HG02884 (cell line): ENCODE results near the gene CCDC82.

Source experiments
- ATAC-seq: cut with Tn5 transposase; IDR thresholded peaks from one replicate; pipeline ENCODE4 v1.9.1; 2021; ENCODE audit warnings: mild to moderate bottlenecking, moderate library complexity; ENCODE audit not compliant: unreplicated experiment

CCDC82 gene

DNA sequence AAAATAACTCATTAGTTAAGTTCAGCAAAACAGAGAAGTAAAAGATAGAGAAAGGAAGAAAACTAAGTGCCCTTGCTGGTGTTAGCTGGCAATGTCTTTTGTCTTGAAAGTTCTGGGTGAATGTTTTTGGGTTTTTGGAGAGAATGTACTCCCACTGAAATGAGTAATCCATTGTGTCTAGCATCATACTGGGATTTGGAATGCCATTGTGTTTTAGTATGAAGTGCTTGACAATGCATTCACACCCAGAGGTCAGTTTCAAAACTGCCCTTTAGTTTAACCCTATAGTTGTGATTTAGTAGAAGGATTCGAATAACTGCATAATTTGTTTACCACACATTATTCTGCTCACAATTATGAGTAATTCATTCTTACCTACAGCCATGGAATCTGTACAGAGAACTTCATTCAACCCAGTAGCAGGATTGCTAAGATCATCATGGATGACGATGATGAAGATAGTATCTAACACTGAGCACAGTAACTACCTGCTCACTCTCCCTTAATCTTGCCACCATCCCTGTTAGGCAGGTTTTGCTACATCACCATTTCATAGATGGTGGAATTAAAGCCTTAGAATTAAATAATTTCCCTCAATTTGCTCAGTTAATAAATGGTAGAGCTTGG, 80.6 kb downstream of the CCDC82 start:
- ATAC-seq, result no peak

DNA sequence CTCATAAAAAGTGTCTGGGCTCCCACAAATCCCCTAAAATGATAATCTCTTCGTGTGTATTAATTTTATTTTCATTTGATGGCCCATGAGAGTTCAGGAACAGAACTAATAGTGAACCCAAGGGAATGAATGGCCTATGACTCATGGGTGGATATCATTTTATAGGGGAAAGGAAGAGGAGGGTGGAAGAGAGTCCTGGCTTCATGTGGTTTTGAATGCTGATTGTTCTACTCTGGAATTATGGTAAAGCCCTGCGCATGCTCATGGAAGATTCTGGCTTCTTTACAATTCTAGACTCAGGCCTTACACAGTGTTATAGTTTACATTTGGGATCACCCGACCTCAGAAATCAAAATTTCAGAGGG, 82.0 kb downstream of the CCDC82 start:
- no peak for ATAC-seq

DNA sequence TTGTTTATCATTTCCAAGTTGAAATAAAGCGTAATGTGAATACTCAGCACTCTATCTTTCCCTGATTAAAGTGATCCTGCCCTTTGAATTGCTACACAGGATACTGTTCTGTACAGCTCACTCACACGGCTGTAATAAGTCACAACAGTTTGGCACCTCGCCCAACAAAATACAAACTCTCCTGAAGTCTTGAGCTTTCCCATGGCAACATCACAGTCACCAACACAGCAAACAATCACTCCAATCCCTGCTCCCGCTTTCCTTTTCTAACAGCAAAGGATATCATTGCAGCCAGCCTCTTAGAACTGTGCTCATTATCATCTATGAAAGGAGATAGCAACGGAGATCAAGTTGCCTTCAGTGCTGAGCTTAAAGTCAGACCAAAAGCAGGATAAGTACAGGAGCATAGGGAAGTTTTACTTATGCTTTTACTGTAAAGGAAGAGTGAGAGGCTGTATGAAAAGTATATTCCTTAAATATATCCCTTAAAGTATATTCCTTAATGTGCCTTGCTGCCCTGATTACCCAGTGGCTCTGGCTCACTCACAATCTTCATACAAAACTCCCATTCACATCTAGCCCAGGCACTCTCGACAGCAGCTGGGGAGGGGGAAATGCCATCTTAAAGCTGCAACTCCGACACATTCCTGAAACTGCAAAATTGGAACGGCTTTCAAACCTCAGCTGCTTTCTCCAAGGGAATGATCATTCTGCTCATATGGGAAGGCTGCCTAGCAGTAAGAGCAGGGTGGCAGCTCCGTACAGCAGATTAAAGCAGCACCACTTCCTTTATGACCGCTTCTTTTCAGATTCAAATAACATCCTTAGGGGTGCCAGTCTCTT, 82.6 kb downstream of the CCDC82 start:
- no peak for ATAC-seq

DNA sequence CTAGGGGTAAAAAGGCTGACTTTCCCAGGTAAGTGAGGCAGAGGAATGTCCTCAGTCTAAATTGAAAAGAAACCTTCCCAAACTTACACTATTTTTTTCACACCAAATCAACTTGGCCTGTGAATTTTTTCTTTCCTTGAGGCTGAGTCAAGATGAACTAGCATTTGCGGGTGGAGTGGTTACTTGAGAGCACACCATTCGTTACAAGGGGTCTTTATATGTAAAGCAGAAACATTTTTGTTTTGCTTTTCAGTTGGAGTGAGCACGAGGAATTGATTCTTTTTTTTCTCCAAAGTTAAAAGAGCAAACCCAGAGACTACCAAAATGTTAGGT, 83.1 kb downstream of the CCDC82 start:
- ATAC-seq, result no peak

DNA sequence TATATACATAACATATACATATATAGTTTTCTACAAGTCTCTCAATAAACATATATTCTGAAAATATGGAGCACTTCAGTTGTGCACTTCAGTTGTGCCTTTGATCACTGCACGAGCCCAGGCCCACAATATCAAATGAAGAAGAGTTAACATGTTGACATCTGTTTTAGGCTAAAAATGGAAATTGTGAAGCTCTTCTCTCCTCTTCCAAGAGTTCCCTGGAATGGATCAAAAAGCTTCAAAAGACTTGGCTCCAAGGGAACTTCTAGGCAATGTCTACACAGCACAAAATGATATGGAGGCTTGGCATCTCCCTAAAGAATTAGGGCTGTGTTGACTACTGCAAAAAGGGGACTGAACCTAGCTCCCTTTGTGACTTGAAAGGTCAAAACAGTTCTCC, 83.6 kb downstream of the CCDC82 start:
- no peak for ATAC-seq

DNA sequence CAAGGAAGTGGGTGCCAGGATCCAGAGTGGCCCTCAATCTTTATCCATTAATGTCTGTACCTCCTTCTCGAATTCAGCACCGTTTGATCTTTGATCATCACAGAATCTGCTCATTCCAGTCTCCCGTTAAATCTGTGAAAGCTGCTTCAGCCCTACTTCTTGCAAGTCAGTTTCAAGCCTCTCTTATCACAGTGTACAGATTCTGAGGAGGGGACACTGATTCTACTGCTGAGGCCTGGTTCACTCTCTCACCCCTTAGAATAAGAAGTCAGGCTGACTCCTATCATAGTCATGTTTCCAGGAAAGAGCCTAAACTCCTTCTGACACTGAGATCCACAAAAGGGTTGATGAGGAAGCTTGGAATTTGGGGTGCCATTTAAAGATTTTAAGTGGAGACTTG, 85.7 kb downstream of the CCDC82 start:
- no peak for ATAC-seq

DNA sequence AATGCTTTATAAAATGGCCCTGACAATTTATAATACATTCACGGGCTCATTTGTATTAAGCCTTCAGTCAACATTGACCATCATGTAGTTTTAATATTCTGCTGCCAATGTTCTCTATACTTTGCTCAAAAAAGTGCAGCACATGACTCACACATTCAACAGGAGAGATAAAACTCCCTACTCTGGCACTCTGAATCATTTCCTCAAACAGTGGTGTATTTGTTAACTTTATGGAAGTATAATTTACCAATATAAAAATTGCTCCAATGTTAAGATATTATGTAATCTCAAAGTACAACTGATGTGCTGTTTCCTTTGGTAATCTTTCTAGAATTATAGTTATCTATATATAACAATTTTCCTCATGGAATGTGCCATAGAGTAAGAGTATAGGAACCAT, 86.6 kb downstream of the CCDC82 start:
- ATAC-seq, result no peak
